ENCODE results near the gene TMEM98.

Gene TMEM98

DNA sequence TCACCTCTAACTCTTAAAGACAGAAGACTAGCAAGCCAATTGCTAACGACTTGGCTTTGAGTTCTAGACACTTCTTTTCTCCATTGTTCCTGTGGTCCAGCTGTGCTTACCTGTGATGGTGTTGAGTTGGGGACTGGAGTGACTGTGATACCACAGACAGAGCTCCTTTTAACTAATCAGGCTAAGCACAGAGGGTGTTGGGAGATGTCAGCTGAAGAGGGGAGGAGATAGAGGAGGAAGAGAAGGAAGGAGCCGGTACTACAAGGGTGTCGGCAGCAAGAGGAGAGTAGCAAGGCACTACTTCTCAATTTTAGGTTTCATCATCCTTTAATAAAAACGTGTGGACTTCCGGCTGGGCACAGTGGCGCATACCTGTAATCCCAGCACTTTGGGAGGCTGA, 45.9 kb upstream of the TMEM98 start:
- TF ChIP-seq FOXP2 (optimal IDR thresholded peaks at IDR 0.05; ENCODE audit: borderline replicate concordance, extremely low read depth, extremely low read length, insufficient read depth) (no peak), SIN3A (IDR thresholded peaks at IDR 0.05; ENCODE audit: borderline replicate concordance, insufficient read depth, low read length) (no peak), TAF1 (IDR thresholded peaks at IDR 0.05; ENCODE audit: borderline replicate concordance, insufficient read depth, low read length) (no peak), POLR2AphosphoS5 (IDR thresholded peaks at IDR 0.05; ENCODE audit: low read depth, low read length) (no peak)
- TF ChIP-seq, protein P1, sequence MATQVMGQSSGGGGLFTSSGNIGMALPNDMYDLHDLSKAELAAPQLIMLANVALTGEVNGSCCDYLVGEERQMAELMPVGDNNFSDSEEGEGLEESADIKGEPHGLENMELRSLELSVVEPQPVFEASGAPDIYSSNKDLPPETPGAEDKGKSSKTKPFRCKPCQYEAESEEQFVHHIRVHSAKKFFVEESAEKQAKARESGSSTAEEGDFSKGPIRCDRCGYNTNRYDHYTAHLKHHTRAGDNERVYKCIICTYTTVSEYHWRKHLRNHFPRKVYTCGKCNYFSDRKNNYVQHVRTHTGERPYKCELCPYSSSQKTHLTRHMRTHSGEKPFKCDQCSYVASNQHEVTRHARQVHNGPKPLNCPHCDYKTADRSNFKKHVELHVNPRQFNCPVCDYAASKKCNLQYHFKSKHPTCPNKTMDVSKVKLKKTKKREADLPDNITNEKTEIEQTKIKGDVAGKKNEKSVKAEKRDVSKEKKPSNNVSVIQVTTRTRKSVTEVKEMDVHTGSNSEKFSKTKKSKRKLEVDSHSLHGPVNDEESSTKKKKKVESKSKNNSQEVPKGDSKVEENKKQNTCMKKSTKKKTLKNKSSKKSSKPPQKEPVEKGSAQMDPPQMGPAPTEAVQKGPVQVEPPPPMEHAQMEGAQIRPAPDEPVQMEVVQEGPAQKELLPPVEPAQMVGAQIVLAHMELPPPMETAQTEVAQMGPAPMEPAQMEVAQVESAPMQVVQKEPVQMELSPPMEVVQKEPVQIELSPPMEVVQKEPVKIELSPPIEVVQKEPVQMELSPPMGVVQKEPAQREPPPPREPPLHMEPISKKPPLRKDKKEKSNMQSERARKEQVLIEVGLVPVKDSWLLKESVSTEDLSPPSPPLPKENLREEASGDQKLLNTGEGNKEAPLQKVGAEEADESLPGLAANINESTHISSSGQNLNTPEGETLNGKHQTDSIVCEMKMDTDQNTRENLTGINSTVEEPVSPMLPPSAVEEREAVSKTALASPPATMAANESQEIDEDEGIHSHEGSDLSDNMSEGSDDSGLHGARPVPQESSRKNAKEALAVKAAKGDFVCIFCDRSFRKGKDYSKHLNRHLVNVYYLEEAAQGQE (IDR thresholded peaks at IDR 0.05; ENCODE audit: insufficient read depth in 1 of 2, low read depth in 2 of 2, low read length in 2 of 2), result no peak

DNA sequence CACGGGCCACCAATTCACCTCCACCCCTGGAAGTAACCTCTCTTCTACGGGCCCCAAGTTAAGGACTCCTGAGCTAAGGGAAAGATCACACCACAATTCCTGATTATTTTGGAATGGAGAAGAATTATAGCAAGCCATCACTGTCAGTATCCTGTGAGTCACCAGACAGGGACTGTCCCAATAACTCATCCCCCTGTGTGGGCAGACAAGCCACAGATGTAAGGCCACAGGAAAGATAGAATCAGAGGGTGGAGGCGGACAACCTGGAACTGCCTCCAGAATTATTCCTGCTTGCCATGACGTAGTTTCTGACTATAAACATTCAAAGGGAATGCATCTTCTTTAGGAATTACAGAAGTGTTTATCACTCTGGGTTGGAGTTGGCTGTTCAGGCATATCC, 45.2 kb upstream of the TMEM98 start:
- TF ChIP-seq TAF1 (IDR thresholded peaks at IDR 0.05; ENCODE audit: borderline replicate concordance, insufficient read depth, low read length), result no peak
- TF ChIP-seq FOXP2 (optimal IDR thresholded peaks at IDR 0.05; ENCODE audit: borderline replicate concordance, extremely low read depth, extremely low read length, insufficient read depth), result no peak
- TF ChIP-seq, protein P1 (IDR thresholded peaks at IDR 0.05; ENCODE audit: insufficient read depth in 1 of 2, low read depth in 2 of 2, low read length in 2 of 2), result no peak
- TF ChIP-seq SIN3A (IDR thresholded peaks at IDR 0.05; ENCODE audit: borderline replicate concordance, insufficient read depth, low read length), result no peak
- TF ChIP-seq POLR2AphosphoS5 (IDR thresholded peaks at IDR 0.05; ENCODE audit: low read depth, low read length), result no peak

- TF ChIP-seq, protein P1 (IDR thresholded peaks at IDR 0.05; ENCODE audit: insufficient read depth in 1 of 2, low read depth in 2 of 2, low read length in 2 of 2), result no peak
- TF ChIP-seq POLR2AphosphoS5 (IDR thresholded peaks at IDR 0.05; ENCODE audit: low read depth, low read length) (no peak), TAF1 (IDR thresholded peaks at IDR 0.05; ENCODE audit: borderline replicate concordance, insufficient read depth, low read length) (no peak), FOXP2 (optimal IDR thresholded peaks at IDR 0.05; ENCODE audit: borderline replicate concordance, extremely low read depth, extremely low read length, insufficient read depth) (no peak), SIN3A (IDR thresholded peaks at IDR 0.05; ENCODE audit: borderline replicate concordance, insufficient read depth, low read length) (no peak)
Observed at GRCh38 chr17:32894245-32894644, 33.7 kb upstream of the TMEM98 start.

DNA sequence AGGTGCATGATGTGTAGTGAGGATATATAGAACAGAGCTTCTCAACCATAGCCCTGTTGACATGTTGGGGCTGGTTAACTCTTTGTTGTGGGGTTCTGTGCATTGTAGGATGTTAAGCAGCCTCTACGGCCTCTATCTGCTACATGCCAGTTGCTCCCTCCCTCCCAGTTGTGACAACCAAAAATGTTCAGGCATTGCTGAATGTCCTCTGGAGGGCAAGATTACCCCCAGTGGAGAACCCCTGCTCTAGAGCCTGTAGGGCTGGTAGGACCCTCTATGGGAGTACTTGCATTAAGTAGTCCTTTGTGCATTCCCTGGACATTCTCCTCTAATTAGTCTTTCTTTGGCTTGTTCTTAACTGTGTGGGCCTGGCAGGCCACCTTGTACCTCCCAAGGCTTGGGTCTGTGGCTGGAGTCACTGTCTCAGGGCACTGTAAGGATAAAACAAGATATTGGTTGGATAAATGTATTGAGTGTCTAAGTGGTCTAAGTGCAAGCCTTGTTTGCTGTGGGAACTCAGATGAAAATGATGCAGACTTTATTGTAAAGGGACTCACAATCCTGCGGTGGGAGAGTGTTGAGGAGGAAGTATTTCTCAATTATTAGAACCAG, 31.2 kb upstream of the TMEM98 start:
- TF ChIP-seq FOXP2 (optimal IDR thresholded peaks at IDR 0.05; ENCODE audit: borderline replicate concordance, extremely low read depth, extremely low read length, insufficient read depth), result no peak
- TF ChIP-seq SIN3A (IDR thresholded peaks at IDR 0.05; ENCODE audit: borderline replicate concordance, insufficient read depth, low read length), result no peak
- no peak for TF ChIP-seq TAF1 (IDR thresholded peaks at IDR 0.05; ENCODE audit: borderline replicate concordance, insufficient read depth, low read length)
- no peak for TF ChIP-seq POLR2AphosphoS5 (IDR thresholded peaks at IDR 0.05; ENCODE audit: low read depth, low read length)
- TF ChIP-seq, protein P1 (IDR thresholded peaks at IDR 0.05; ENCODE audit: insufficient read depth in 1 of 2, low read depth in 2 of 2, low read length in 2 of 2), result no peak

All from PFSK-1 (cell line).